MM.1S (cell line): ENCODE data around the gene DOP1A.

Experiments
- CTCF ChIP-seq: fragments of 300-600 bp; sonication (generic); IDR thresholded peaks from 2 replicates; pipeline ENCODE4 v1.5.1; 2016; ENCODE audit warnings: antibody characterized with exemption, low read length, mixed read lengths
- EZH2 ChIP-seq: fragments of 300-600 bp; sonication (generic); optimal IDR thresholded peaks from 2 replicates; pipeline ENCODE3; 2017; ENCODE audit warnings: low read depth, mild to moderate bottlenecking, antibody characterized with exemption, low read length, mixed read lengths

GRCh38 chr6:83138118-83138722, 70.7 kb downstream of the DOP1A start:
- TF ChIP-seq CTCF: no peak
- no peak for TF ChIP-seq EZH2
